Measurements from ENCODE around the gene GLI2. TPM values are rescaled to one million over a fixed set of nuclear protein-coding genes. Genes with fewer than 3 reads are reported as not detected.

The GLI2 gene
- polyA plus RNA-seq, 2 of the 4 experiments (the other 2 are of a cell fraction) = 5.6 to 12.5 TPM

- ATAC-seq = no peak
- H3K4me3 ChIP-seq = no peak overlapping the region
- TF ChIP-seq NPAS2 (CRISPR knock-in tag; IDR thresholded peaks at IDR 0.05; ENCODE audit: borderline replicate concordance) (no peak), TP53 (CRISPR knock-in tag; IDR thresholded peaks at IDR 0.05) (no peak), KDM1A (IDR thresholded peaks at IDR 0.05; ENCODE audit: low read depth) (no peak), SREBF2 (IDR thresholded peaks at IDR 0.05) (no peak), HOXA7 (CRISPR knock-in tag; IDR thresholded peaks at IDR 0.05) (no peak), CHD4 (IDR thresholded peaks at IDR 0.05; ENCODE audit: borderline replicate concordance) (no peak), MAFK (IDR thresholded peaks at IDR 0.05; ENCODE audit: partially characterized antibody) (no peak), KDM5A (IDR thresholded peaks at IDR 0.05) (no peak), FOSL2 (IDR thresholded peaks at IDR 0.05) (no peak), FOSL2 (CRISPR knock-in tag; IDR thresholded peaks at IDR 0.05) (no peak), EP300 (IDR thresholded peaks at IDR 0.05) (no peak), REST (IDR thresholded peaks at IDR 0.05) (no peak), BCL3 (IDR thresholded peaks at IDR 0.05) (no peak), POLR2AphosphoS2 (conservative IDR thresholded peaks at IDR 0.05; ENCODE audit: low read length) (no peak), BHLHE40 (IDR thresholded peaks at IDR 0.05; ENCODE audit: low read depth, low read length) (no peak), CEBPB (IDR thresholded peaks at IDR 0.05) (no peak), MAZ (IDR thresholded peaks at IDR 0.05; ENCODE audit: borderline replicate concordance, low read depth, low read length) (no peak)
- TF ChIP-seq, protein P1, sequence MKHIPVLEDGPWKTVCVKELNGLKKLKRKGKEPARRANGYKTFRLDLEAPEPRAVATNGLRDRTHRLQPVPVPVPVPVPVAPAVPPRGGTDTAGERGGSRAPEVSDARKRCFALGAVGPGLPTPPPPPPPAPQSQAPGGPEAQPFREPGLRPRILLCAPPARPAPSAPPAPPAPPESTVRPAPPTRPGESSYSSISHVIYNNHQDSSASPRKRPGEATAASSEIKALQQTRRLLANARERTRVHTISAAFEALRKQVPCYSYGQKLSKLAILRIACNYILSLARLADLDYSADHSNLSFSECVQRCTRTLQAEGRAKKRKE (CRISPR knock-in tag; IDR thresholded peaks at IDR 0.05; ENCODE audit: low read depth) = no peak
- CTCF ChIA-PET = interaction anchor here (0.9 to 1.2 kb wide), 4 partner anchors 9 to 13 kb away, joined by 3 to 6 read pairs (median 4); partner anchors contain the start of gene GLI2
- POLR2A ChIA-PET = no interaction called here
- no peaks in the 10 kb centered on the region for H3K9me3 ChIP-seq
- FAIRE-seq = no peak
- no peak overlapping the region for H3K27ac ChIP-seq
- no peak for DNase-seq (ENCODE audit: low read depth in 1 of 2, low spot score in 1 of 2)
- H3K4me2 ChIP-seq = no peak overlapping the region
- peaks cover 33% of the 10 kb centered on the region for H3K4me1 ChIP-seq
Observed at GRCh38 chr2:120744817-120745216, 9.1 kb downstream of the GLI2 start.

GRCh38 chr2:120745420-120746111, 9.9 kb downstream of the GLI2 start:
- Histone ChIP-seq H3K27ac (no peak overlapping the region), H3K4me3 (no peak overlapping the region), H3K4me1 (peaks cover 31% of the 10 kb centered on the region), H3K4me2 (no peak overlapping the region), H3K9me3 (no peaks in the 10 kb centered on the region)
- POLR2A ChIA-PET = no interaction called here
- ATAC-seq (no peak), FAIRE-seq (no peak), DNase-seq (ENCODE audit: low read depth in 1 of 2, low spot score in 1 of 2) (no peak)
- TF ChIP-seq FOSB (CRISPR knock-in tag; IDR thresholded peaks at IDR 0.05) = no peak
- TF ChIP-seq POLR2AphosphoS2 (conservative IDR thresholded peaks at IDR 0.05; ENCODE audit: low read length) = no peak
- TF ChIP-seq EP300 (IDR thresholded peaks at IDR 0.05) = no peak
- TF ChIP-seq EHMT2 (IDR thresholded peaks at IDR 0.05; ENCODE audit: low read depth) = no peak
- no peak for TF ChIP-seq MAZ (IDR thresholded peaks at IDR 0.05; ENCODE audit: borderline replicate concordance, low read depth, low read length)
- no peak for TF ChIP-seq TFCP2L1 (CRISPR knock-in tag; IDR thresholded peaks at IDR 0.05)
- TF ChIP-seq, protein P2, sequence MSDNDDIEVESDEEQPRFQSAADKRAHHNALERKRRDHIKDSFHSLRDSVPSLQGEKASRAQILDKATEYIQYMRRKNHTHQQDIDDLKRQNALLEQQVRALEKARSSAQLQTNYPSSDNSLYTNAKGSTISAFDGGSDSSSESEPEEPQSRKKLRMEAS (IDR thresholded peaks at IDR 0.05) = no peak
- TF ChIP-seq GATA3 (IDR thresholded peaks at IDR 0.05; ENCODE audit: borderline replicate concordance) = no peak
- TF ChIP-seq, protein P3, sequence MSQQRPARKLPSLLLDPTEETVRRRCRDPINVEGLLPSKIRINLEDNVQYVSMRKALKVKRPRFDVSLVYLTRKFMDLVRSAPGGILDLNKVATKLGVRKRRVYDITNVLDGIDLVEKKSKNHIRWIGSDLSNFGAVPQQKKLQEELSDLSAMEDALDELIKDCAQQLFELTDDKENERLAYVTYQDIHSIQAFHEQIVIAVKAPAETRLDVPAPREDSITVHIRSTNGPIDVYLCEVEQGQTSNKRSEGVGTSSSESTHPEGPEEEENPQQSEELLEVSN (IDR thresholded peaks at IDR 0.05; ENCODE audit: borderline replicate concordance, low read depth) = no peak
- TF ChIP-seq FOSL2 (IDR thresholded peaks at IDR 0.05) = no peak
- no peak for TF ChIP-seq FOSL2 (CRISPR knock-in tag; IDR thresholded peaks at IDR 0.05)
- no peak for TF ChIP-seq ZNF302 (CRISPR knock-in tag; IDR thresholded peaks at IDR 0.05)
- no peak for TF ChIP-seq CBX2 (IDR thresholded peaks at IDR 0.05; ENCODE audit: borderline replicate concordance, low read depth)
- TF ChIP-seq, protein P4, sequence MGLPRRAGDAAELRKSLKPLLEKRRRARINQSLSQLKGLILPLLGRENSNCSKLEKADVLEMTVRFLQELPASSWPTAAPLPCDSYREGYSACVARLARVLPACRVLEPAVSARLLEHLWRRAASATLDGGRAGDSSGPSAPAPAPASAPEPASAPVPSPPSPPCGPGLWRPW (IDR thresholded peaks at IDR 0.05) = no peak
- 94% methylated on average over 5 of the region's 6 CpGs for WGBS (ENCODE audit: missing lambda C conversion rate)
- CTCF ChIA-PET = interaction anchor here (0.9 kb wide), 2 partner anchors 9 kb away, joined by 4 read pairs; partner anchors contain the start of gene GLI2

Measured in A549 (cell line).